ENCODE data around the gene IRF8. TPM values are rescaled to one million over a fixed set of nuclear protein-coding genes. Genes with fewer than 3 reads are reported as not detected.

Gene IRF8
- total and polyA plus RNA-seq, 2 of the 4 experiments (the other 2 are of a cell fraction): not detected

GRCh38 chr16:85914423-85914794 lies 15.4 kb downstream of the IRF8 start:
- Histone ChIP-seq H4K5ac (ENCODE audit: low read depth, low read length) (no peak overlapping the region), H2BK5ac (ENCODE audit: low read depth, low read length, poor library complexity, severe bottlenecking) (no peak overlapping the region), H3K27ac (ENCODE audit: insufficient read depth, low read length) (no peak overlapping the region), H3K14ac (replicated peaks; ENCODE audit: low read depth, low read length) (no peak overlapping the region), H4K20me1 (ENCODE audit: insufficient read depth, low read length) (no peaks in the 10 kb centered on the region), H3K4me1 (ENCODE audit: control insufficient read depth, insufficient read depth, low read length) (peaks cover 4% of the 10 kb centered on the region; the same call in 1 of the 2 replicates), H4K8ac (ENCODE audit: low read depth in 2 of 2, low read length in 2 of 2) (no peak overlapping the region), H3K4me2 (ENCODE audit: low read depth, low read length) (no peak overlapping the region), H2BK120ac (ENCODE audit: low read depth, low read length) (no peak overlapping the region), H3K27me3 (ENCODE audit: control insufficient read depth, insufficient read depth, low read length) (peaks cover 47% of the 10 kb centered on the region), H2BK15ac (ENCODE audit: low read depth, low read length) (no peak overlapping the region), H2AK5ac (ENCODE audit: low read depth, low read length) (no peak overlapping the region), H3K36me3 (ENCODE audit: control insufficient read depth, insufficient read depth, low read length) (no peaks in the 10 kb centered on the region), H2AFZ (replicated peaks; ENCODE audit: low read length, poor library complexity) (no peak overlapping the region), H4K91ac (ENCODE audit: insufficient read depth, low read depth, low read length) (no peak overlapping the region), H3K9ac (ENCODE audit: low read depth, low read length) (no peak overlapping the region), H3K4ac (ENCODE audit: low read depth, low read length) (no peak overlapping the region), H2AK9ac (replicated peaks; ENCODE audit: low read depth, low read length, poor library complexity) (no peak overlapping the region), H3K18ac (ENCODE audit: low read depth, low read length) (no peak overlapping the region), H3K79me1 (ENCODE audit: low read depth in 1 of 2, low read length in 2 of 2) (no peaks in the 10 kb centered on the region), H3K9me3 (ENCODE audit: control insufficient read depth, insufficient read depth, low read length) (no peaks in the 10 kb centered on the region), H3K9me1 (ENCODE audit: insufficient read depth, low read length) (no peaks in the 10 kb centered on the region), H3K4me3 (ENCODE audit: insufficient read depth, low read depth, low read length) (no peak overlapping the region), H2BK20ac (ENCODE audit: low read depth, low read length) (no peak overlapping the region), H3K23ac (ENCODE audit: low read depth, low read length) (no peak overlapping the region), H3K56ac (ENCODE audit: extremely low read depth, insufficient read depth, low read length) (no peak overlapping the region)
- no peak for TF ChIP-seq CEBPB (IDR thresholded peaks at IDR 0.05; ENCODE audit: low read depth, low read length)
- TF ChIP-seq USF2 (IDR thresholded peaks at IDR 0.05; ENCODE audit: low read depth, low read length): no peak
- TF ChIP-seq RFX5 (IDR thresholded peaks at IDR 0.05; ENCODE audit: low read depth, low read length): no peak
- TF ChIP-seq CHD1 (IDR thresholded peaks at IDR 0.05; ENCODE audit: low read depth, low read length): no peak
- no peak for TF ChIP-seq MAZ (IDR thresholded peaks at IDR 0.05; ENCODE audit: borderline replicate concordance, low read depth, low read length)
- no CpG with 5 or more reads among the region's 17 CpGs for whole genome bisulfite sequencing, 2 experiments (ENCODE audit: extremely low coverage in 2 of 2, insufficient read length in 1 of 2)
- dilution Hi-C loops (cut with HindIII; ENCODE audit: low sequenced_read_pairs, unreplicated experiment): no loop called here
- intact Hi-C loops (cut with micrococcal nuclease): no loop called here
- POLR2A ChIA-PET (ENCODE audit: unreplicated experiment): no interaction called here
- no peak for DNase-seq
- in situ Hi-C loops (cut with MboI; ENCODE audit: low sequenced_read_pairs): no loop called here
- no TSS peak for BruUV-seq (replicated peaks)
- CTCF ChIA-PET: no interaction called here
- ATAC-seq (ENCODE audit: low read depth): no peak
